GM21360 (cell line): ENCODE measurements around the gene ACSF2.
"Not testable (repeated sequence)": the region's sequence is repeated elsewhere in the genome, so short reads cannot be mapped to it uniquely, and the experiment has no call there.

Experiments used
- ATAC-seq: cut with Tn5 transposase; IDR thresholded peaks from one replicate; pipeline ENCODE4 v1.9.1; 2021; ENCODE audit warnings: mild to moderate bottlenecking, moderate library complexity; ENCODE audit not compliant: unreplicated experiment

ACSF2 gene

GRCh38 chr17:50461550-50462132 is 35.6 kb downstream of the ACSF2 start:
- no peak for ATAC-seq

- no peak for ATAC-seq
Measured at GRCh38 chr17:50462446-50462845, 36.4 kb downstream of the ACSF2 start.

DNA sequence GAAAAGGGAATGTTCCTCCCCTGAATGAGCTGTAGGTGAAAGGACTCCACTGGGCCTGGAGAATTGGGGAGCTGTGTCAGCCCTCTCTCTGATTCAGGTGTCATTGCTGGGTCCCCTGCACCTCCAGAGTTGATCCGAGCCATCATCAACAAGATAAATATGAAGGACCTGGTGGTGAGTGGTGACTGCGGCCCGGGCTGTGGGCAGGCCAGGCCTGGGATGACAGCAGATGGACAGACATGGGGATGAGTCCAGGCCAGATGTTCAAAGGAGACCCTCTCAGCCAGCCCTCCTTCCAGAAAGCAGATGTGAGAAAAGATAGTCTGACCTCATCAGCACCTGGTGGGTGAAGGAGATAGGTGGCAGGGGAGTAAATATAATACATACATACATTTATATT is 38.1 kb downstream of the ACSF2 start:
- no peak for ATAC-seq

GRCh38 chr17:50464736-50465135 is 38.7 kb downstream of the ACSF2 start:
- no peak for ATAC-seq

DNA sequence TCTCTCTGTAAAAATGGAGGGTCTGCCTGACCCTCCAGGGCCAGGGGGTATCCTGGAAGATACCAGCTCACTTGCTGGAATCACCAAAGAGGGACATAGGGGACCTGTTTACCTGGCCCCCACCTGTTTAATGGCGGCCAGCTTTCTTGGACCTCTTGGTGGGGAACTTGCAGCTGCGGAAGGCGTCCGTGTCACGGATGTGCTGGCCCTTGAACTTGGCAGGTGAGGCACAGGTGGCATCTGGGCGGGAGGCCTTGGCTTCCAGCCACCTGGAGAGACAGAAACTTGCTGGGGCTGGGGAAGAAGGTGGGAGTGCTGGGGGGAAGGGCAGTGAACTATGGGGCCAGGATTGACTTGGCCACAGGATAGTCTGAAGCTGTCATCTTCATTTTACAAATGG is 39.2 kb downstream of the ACSF2 start:
- no peak for ATAC-seq

DNA sequence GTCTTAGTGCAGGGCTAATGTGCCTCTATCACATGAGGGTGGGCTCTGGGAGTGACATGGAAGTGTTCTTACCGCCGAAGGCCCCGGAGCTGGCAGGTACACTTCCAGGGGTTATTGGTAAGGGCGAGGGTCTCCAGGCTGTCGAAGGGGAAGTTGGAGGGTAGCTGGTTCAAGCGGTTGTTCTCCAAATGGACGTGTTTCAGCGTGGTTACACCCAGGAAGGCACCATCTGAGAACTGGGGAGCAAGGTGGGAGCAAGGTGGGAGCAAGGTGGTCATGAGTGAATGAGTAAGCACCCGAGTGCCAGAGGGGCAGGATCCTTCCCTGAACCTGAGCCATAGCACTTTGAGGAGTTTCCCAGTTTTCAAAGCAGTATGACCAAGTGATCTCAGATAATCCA is 39.6 kb downstream of the ACSF2 start:
- no peak for ATAC-seq

DNA sequence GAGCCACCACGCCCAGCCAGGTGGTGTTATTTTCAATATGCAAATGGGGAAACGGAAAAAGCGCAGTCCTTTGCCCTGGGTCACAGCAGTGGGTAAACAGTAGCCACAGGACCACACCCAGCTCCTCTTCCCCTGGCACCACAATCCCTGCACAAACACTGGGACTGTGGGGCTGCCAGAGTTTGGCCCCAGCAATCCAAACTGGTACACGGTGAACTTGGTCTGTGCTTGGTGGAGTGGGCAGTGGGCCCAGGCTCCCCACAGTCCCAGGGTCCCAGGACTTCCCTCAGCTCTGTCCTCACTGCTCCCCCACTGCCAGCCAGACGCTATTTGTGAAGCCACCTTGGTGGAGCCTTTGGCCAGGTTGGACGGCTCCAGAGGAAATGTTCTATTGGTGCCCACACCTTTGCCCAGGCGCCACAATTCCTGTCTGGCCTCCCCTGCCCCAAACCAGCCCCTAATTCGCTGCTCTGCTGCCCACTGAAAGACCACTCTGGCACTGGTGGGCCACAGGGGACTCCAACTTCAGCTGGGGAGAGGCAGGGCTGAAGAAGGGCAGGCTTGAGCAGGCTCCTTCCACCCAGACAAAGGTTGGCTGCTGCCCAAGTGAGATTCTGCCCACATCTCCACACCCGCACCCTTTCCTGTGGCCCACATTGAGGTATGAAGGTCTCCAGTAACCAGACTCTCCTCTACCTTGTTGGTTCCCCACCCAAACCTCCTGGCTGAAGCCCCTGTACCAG is 40.5 kb downstream of the ACSF2 start:
- no peak for ATAC-seq

DNA sequence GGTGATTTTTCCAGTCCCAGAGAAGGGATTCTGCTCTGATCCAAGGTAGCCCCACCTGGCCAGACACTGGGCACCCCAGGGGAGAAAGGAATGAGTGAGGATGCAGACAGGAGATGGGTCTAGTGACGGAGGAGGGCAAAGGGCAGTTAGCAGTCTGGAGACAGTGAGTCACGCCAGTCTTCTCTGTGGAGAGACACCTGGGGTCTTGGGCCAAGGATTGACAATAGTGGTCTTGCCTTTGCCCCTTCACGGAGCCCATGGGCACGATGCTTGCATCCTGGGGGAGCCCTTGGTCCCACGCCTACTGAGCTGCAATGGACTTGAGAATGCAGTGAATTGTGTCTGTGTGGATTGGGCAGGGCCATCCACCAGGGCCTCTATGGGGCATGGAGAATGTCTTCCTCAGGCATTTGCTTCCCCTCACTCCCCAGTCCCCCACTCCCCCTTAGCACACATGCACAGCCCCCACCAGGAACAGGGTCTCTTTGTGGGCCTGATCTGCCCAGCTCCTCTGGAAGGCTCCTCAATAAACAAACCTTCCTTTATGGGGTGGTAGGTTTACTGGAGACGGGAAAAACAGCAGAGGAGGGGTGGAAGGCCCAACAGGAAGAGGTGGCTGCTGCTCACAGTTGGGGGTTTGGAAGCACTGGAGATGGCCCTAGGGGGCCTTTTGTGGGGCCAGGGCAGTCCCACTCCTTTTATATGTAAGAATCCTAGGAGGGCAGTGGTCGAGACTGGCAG is 41.3 kb downstream of the ACSF2 start:
- no peak for ATAC-seq

DNA sequence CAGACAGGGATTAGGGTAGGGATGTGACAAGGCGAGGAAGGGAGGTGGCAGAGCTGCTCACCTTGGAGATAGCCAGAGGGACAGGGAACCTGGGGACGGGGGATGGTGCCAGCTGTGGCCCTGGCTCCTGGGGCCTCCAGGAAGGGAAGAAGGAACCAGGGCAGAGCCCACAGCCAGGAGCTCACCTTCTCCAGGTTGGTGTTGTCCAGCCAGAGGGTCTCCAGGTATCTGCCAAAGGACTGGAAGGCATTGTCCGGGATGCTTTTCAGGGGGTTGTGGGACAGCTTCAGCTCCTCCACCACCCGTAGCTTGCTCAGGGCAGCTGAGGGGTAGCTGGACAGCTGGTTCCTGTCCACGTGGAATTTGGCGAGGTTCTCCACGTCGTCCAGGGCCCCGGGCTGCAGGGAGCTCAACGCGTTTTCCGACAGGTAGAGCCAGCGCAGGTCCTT is 41.9 kb downstream of the ACSF2 start:
- no peak for ATAC-seq

DNA sequence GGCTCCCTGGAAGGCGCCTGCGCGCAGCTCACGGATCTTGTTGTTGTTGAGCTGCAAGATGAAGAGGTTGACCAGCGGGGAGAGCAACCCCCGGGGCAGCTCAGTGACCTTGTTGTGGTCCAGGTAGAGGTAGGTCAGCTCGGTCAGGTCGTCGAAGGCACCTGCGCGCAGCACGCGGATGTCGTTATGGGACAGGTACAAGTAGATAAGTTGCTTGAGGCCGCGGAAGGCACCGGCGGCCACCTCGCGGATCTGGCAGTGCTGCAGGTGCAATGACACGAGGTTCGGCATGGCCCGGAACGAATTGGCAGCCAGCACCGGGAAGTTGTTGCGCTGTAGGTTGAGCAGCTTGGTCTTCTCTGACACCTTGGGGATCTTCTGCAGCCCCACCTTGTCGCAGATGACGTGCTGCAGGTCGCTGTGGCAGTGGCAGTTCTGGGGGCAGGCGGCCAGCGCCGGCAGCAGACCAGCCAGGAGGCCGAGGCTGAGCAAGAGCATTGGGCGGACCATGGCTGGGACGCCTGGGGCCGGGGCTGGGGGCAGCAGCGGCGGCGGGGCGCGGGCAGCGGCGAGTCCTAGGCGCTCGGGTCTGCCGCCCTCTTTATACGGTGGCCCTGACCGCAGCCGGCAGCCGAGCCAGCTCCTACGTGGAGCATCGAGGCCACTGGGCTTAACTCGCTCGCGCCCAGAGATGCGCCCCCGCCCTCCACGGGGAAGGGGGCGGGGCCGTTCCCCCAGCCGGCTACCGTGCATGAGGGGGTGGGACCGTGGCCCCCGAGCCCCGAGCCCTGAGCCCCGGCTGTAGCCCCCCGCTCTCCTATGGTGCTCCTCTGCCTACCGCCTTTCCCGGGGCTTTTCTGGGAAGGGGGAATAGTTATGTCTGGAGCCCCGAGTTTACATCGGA is 42.5 kb downstream of the ACSF2 start, which contains the start of gene CHAD:
CHAD (minus strand) TSS at position 577 of the 904 bp plus-strand sequence; CDS start at position 510, 67 bp downstream.
- no peak for ATAC-seq

GRCh38 chr17:50469208-50469605 is 43.2 kb downstream of the ACSF2 start:
- ATAC-seq, result no peak

GRCh38 chr17:50469671-50470305 is 43.8 kb downstream of the ACSF2 start:
- no peak for ATAC-seq

DNA sequence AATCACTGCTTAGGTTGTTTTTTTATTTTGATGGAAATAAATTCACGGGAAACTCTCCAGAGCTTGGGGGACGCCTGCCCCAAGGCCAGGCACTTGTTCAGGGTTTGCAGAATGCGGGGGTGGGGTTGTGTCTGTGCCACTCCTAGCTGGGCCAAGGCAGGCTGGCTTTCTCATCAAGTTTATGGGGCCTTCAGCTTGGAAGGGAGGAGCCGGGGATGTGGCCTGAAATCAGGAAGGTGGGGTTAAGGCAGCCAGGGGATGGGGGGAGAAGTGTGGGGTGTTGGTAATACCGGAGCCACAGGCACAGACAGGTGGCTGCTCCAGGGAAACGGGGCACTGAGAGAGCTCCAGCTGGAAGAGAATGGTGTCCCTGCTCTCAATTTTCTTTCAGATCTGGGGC is 44.4 kb downstream of the ACSF2 start:
- ATAC-seq, result no peak

DNA sequence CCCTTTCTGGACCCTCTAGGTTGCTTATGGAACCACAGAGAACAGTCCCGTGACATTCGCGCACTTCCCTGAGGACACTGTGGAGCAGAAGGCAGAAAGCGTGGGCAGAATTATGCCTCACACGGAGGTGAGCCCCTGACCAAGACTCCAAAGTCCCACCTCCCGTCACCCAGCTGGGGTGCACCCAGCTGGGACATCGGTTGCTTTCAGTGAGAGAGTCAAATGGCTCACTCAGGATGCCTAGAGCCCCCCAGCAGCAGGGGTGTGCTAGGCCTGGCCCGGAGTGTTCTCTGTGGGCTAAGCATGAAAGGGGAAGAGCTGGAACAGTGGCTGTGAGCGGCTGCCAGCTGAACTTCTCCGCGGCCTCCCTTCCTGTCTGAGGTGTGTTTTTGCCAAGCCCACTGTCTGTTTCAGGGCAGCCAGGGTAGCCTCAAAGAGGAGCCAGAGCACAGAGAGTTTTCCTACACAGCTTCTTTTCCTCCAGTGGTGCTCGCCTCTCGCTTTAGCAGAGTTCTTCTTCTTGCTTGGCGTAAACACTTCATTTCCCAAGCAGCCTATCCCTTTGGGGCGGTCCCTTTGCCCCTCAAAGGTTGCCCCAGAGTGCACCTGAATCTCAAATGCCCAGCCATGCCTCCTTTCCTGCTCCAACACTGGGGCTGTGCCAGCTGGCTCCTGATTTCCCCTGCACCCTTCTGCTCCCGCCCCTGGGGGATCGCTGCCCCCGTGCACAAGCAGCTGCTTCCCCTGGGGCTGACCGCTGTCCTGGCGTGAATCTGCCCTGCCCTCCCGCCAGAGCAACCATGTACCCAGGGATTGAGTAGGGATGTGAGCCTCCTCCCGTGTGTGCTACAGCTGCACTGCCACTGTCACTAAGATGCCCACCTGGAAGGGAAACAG is 45.2 kb downstream of the ACSF2 start:
- no peak for ATAC-seq

DNA sequence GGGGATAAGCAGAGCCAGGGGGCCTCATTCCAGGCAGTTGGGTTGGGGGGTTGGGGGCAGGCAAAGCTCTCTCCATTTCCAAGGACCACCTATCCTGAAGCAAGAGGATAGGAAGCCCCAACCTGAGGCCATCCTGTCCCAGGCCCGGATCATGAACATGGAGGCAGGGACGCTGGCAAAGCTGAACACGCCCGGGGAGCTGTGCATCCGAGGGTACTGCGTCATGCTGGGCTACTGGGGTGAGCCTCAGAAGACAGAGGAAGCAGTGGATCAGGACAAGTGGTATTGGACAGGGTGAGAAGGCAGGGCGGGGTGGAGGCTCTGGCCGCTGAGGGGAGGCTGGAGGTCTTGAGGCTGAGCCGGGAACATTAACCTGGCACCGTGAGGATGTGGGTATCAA is 46.3 kb downstream of the ACSF2 start:
- ATAC-seq, result no peak

- ATAC-seq, result not testable (repeated sequence)
Measured at GRCh38 chr17:50472761-50473161, 46.7 kb downstream of the ACSF2 start.

DNA sequence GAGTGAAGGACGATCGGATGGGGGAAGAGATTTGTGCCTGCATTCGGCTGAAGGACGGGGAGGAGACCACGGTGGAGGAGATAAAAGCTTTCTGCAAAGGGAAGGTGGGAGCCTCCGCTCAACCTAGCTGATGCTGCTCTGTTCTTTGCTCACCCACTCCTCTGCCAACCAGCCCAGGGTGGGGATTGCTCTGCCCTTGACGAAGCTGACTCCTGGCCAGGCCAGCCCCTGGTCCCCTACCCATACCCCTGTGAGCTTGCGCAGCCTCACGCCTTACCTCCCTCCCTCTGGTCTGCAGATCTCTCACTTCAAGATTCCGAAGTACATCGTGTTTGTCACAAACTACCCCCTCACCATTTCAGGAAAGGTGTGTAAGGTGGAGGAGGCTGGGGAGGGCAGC is 47.9 kb downstream of the ACSF2 start:
- ATAC-seq, result no peak

GRCh38 chr17:50474523-50474922 is 48.5 kb downstream of the ACSF2 start:
- no peak for ATAC-seq

DNA sequence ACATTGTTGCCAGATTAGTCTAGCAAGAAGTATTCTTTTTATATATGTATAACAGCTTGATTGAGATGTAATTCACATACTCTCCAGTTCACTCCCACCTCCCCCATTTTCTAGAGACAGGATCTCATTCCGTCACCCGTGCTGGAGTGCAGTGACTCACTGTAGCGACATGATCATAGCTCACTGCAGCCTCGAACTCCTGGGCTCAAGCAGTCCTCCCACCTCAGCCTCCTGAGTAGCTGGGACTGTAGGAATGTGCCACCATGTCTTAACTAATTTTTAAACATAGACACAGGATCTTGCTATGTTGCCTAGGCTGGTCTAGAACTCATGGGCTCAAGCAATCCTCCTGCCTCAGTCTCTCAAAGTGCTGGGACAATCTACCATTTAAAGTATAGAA is 49.3 kb downstream of the ACSF2 start:
- no peak for ATAC-seq
